HG03095 (cell line): ENCODE data around the gene IBA57.
A peak's percentile ranks its signal among the peaks of the same experiment; 100 is the strongest.

ENCODE experiments used
- ATAC-seq: cut with Tn5 transposase; IDR thresholded peaks from one replicate; pipeline ENCODE4 v1.9.1; 2021; ENCODE audit warnings: moderate library complexity; ENCODE audit not compliant: unreplicated experiment

IBA57 gene

DNA sequence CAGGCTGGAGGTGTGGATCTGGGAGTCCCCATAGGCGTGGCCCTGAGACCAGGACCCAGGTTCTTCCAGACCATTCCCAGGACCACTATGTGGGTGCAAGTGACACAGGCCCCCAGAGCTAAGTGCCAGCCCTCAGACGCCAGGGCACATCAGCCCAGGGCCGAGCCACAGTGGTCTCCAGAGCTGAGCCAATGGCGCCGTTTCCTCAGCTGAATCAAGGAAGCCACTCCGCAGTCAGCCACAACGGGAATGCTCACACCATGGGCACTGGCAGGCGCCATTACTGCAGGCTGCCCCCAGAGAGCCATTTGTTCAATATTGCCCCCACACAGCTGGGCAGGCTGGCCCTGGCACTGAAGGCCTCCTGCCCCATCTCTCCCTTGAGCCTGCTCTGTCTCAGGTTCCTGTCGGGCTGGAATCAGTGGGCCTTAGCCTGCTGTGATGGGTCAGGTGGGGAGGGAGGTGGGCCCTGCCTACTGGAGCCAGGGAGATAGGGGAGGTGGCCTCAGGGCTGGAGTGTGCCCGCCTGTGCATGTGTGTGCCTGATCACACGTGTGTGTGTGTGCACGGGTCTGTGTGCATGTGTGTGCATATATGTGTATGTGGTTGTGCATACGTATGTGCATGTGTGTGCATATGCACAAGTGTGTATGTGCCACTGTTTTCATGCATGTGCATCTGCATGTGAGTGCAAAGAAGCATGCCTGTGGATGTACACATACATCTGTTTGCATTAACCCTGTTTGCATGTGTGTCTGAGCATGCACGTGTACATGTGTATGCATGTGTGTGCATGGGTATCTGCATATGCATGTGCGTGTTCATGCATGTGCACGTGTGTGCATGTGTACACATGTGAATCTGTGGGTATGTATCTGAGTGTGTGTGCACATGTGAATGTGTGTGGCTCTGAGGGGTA, 9.7 kb upstream of the IBA57 start:
- ATAC-seq = no peak

DNA sequence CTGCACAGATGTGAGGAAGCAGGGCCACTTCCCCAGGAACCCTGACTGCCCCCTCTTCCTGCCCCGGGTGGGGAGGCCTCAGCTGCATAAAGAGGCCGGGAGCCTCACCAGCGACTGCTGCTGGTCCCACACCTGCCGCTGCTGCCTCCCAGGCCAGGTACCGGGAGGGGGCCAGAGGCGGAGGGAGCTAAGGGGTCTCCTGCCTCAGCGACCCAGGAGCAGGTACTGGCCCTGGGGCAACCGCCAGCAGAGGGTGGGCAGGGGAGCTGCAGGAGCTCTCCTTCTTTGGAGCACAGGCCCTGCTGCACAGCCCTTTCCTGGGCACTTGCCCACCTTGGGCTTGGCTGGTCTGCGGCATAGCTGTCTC, 9.1 kb upstream of the IBA57 start:
- ATAC-seq = no peak

DNA sequence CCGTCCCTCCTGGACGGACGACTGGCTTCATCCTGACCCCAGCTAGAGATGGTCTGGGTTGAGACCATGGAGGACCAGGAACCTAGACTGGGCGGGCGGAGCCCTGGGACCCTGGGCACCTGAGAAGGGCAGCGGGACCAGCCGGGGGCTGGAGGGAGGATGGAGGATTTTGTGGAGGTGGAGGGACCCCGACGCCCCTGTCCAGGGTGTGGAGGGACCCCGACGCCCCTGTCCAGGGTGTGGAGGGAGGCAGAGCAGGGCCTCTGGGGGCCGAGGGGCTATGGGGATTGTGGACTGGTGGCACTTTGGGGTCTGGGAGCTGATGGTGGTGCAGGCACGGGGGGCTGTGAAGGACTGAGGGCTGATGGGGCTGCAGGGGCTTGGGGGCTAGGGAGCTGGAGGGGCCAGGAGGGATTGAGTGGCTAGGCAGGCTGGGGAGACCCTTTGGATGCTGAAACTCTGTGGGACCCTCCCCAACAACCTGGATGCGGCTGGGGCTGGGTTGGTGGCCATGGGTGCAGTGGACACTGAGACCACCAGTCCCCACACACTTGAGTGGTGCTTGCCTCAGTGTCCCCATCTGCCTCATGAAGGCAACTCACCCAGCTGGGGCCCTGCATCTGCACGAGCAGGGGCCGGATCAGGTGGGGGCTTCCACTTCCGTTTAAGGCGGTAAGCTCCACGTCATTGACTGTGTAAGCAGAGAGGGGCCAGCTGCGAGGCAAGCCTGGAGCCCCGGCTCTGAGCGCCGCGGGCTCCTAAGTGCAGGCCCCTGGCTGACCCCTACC, 8.5 kb upstream of the IBA57 start:
- no peak for ATAC-seq

GRCh38 chr1:228157729-228158126, 7.9 kb upstream of the IBA57 start:
- ATAC-seq = no peak

DNA sequence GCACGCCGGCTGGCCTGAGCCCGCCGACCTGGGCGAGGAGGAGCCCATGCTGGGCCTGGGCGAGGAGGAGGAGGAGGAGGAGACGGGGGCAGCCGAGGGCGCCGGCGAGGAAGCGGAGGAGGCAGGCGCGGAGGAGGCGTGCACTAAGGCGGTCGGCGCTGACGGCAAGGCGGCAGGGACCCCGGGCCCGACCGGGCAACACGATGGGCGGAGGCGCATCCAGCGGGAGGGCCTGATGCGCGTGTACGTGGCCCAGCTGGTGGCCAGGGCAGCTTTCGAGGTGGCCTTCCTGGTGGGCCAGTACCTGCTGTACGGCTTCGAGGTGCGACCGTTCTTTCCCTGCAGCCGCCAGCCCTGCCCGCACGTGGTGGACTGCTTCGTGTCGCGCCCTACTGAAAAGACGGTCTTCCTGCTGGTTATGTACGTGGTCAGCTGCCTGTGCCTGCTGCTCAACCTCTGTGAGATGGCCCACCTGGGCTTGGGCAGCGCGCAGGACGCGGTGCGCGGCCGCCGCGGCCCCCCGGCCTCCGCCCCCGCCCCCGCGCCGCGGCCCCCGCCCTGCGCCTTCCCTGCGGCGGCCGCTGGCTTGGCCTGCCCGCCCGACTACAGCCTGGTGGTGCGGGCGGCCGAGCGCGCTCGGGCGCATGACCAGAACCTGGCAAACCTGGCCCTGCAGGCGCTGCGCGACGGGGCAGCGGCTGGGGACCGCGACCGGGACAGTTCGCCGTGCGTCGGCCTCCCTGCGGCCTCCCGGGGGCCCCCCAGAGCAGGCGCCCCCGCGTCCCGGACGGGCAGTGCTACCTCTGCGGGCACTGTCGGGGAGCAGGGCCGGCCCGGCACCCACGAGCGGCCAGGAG, 7.2 kb upstream of the IBA57 start:
- ATAC-seq = no peak

DNA sequence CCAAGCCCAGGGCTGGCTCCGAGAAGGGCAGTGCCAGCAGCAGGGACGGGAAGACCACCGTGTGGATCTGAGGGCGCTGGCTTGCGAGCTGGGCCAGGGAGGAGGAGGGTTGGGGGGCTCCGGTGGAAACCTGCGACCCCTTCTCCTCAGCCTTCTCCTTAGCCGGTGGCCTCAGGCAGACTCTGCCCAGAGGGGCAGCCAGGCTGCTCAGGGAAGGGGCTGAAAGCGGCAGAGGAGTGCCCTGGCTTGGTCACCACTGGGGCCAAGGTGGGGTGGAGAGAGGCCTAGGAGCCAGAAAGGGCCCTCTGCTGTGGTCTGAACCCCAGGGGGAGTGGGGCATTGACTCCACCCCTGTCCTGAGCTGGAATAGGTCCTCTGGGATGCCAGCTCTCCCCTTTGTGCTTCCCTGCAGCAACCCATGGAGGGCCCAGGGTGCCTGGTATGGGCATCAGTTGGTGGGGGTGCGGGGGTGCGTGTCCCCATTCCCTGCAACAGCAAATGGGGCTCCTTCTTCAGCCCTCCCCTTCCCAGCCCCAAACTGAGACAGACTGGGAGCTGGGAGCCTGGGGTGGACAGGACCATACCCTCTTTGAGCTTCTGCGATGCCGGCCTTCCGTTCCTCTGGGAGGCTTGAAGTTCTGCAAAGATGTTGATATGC, 6.5 kb upstream of the IBA57 start:
- ATAC-seq = no peak

DNA sequence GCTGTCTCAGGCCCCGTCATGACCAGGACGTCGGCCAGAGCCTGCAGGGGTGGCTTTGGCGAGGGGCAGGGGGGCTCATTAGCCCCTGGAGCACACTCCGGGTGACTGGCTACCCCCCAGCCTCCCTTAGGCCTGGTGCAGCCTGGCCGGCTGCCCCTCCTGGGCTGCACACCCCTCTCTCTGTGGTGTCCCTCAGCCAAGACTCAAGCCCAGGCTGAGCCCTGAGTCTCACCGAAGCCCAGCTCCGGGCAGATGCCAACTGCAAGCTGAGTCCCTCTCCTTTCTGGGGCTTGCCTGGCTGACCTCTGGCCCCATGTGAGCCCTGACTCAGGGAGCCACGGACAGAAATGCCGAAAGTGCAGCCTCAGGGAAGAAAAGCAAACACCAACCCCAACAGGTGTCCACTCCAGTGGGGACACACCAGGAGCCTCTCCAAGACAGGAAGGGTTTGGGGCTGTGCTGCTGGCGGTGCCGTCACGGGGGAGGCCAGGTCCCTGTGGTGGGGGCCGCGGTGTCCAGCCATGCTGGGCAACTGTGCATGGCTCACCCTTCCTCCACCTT, 5.3 kb upstream of the IBA57 start:
- no peak for ATAC-seq

GRCh38 chr1:228161362-228161761, 4.2 kb upstream of the IBA57 start:
- no peak for ATAC-seq

DNA sequence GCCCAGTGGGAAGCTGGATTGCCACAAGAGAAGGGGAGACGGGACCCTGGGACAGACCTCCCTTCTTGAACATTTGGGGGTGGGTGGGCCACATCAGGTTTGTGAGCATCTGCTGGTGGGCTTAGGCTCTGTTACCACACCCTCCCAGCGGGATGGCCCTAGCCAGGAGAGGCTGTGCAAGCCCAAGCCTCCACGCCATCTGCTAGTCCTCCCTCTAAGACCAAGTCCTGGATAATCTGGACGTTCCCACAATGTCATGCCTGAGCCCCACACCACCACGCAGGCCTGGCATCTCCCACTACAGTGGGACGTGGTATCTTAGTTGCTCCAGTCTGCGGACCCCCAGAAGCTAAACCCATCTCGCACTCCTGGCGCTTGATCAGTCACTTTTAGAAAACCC, 3.7 kb upstream of the IBA57 start:
- no peak for ATAC-seq

DNA sequence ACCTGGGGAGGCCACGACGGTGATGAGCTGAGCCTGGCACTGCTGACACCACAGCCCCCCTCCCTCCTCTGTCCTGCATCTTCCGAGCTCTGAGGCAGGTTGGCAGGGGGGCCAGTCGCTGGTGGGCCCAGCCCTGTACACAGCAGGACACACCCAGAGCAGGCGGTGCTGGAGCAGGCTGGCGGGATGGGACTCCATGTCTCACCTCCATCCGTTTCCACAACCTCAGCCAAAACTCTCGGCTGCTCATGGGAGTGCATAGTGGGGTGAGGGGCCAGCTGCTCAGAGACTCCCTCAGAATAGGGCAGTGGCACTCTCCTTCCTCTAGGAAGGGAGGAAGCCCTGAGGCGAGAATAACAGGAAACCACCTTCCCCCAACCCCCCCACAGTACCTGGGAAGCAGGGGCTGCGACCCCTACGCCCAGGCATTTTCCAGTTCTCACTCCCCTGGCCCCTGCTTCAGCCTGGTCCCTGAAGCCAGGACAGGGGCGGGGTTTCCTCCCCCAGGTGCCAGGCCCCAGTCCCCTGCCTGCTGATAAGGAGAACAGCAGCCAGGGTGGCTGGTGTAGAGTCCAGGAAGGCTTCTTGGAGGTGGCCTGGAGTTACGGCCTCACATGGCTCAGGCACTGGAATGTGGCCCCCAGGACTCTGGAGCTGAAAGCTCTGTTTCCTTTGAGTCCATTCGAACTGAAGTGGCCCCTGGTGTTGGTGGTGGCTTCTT, 3.2 kb upstream of the IBA57 start:
- no peak for ATAC-seq

DNA sequence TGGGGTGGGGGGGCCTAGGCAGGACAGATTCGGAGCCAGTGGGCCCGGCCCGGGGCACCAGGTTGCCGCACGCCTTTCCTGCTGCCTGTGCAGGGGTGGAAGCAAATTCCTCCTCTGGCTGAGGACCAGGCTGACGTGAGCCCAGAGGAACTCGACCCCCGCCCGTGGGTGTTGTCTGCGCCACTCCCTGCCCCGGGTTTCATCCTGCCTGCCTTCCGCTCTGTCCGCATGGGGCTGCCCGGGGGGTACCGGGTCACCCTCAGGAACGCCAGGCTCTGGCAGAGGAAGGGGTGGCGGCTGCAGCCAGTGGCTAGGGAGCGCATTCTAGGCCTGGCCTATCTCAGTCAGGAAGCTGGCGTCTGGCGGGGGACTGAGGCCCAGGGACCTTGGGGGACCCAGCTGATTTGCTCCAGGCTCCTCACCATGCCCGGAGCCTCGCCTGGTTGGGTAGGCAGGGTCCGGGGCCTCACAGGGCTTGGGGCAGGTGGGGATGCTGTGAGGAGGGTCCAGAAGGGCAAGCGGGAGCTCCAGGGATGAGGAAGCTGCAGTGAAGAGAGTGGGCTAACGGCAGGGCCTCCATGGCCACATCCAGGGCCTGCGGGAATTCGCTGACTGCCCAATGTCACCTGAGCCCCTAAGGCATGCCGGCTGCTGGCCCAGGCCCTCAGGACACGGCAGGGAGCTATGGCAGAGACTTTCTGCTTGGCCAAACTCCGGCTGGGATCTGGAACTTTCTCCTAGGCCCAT, 2.4 kb upstream of the IBA57 start:
- ATAC-seq = no peak

- ATAC-seq = no peak
Observed at GRCh38 chr1:228163776-228164519, 1.7 kb upstream of the IBA57 start.

DNA sequence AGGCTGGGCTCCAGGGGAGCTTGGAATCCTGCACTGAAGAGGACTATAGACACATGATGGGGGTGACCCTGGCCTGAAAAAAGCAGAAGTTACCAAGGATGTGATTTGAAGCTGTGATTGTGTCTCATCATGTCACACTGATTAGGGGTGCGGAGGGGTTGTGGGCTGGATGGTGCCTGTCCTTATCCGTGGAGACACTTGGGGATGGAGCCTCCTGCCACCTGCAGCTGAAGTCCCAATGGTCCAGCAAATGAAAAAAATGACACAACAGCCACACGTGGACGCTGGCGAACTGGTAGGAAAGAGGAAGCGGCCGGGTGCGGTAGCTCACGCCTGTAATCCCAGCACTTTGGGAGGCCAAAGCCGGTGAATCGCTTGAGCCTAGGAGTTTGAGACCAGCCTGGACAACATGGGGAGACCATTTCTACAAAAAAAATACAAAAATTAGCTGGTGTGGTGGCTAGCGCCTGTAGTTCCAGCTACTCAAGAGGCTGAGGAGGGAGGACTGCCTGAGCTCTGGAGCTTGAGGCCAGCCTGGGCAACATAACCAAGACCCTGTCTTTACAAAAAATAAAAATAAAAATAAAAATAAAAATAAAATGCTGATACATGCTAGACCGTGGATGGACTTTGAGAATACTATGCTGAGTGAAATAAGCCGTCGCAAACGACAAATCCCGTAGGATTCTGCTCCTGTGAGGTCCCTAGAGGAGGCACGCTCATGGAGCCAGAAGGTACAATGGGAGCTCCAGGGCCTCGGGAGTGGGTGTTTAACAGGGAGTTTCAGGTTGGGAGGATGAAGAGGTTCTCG, 838 bp upstream of the IBA57 start:
- ATAC-seq = no peak

GRCh38 chr1:228166170-228166936, 749 bp downstream of the IBA57 start:
- ATAC-seq = peak; percentile 18

DNA sequence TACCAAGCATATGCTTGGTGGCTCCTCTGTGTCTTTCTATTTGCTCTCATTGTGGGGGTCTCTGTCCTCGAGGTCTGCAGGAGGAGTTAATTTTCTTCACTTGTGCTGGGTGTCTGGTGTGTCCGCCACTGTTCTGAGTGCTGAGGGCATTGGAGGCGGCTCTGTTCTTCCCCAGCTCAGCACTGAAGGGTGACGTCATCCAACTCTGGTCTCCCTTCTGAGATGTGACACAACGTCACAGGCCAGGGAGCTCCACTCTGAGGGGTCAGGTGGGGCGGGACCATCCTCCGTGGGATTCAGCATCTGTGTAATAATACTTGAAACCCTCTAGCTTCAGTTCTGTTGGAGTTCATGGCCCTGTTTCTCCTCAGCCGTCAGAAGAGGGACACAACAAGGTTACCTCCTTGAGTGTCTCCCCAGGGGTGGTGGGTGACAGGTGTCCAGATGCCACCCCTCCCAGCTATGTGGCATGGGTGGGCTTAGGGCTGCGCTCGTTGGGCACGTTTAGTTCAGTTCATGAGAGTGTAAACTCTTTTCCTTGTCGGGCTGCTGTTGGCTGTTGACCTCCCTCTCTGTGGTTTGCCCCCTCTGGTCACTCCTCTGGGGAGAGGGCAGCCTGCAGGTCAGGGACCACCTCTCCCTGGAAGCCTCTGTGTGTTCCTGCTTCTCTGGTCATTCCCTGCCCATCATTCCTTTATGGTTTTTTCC, 3.1 kb downstream of the IBA57 start:
- ATAC-seq = no peak

GRCh38 chr1:228169345-228169744, 3.7 kb downstream of the IBA57 start:
- no peak for ATAC-seq
